Transverse colon (tissue), 4 donors: ENCODE data around the gene MPRIP. TPM values are rescaled to one million over a fixed set of nuclear protein-coding genes. Genes with fewer than 3 reads are reported as not detected.

Experiments
- DNase-seq: peaks from one replicate; pipeline ENCODE4 v3.0.0-alpha.2; 2019
- H3K27ac ChIP-seq, 4 donors: fragments of 200-600 bp; sonication (generic); 2 replicates each; pipeline ENCODE4 v1.5.1; 2016 to 2018; ENCODE audit warnings: inconsistent platforms in 4 of 4
- H3K27me3 ChIP-seq: fragments of 200-600 bp; sonication (generic); 2 replicates; pipeline ENCODE4 v1.5.1; 2017; ENCODE audit warnings: inconsistent platforms
- H3K36me3 ChIP-seq, 4 donors: fragments of 200-600 bp; sonication (generic); 2 replicates each; pipeline ENCODE4 v1.5.1; 2017 to 2019; ENCODE audit warnings: inconsistent platforms in 4 of 4
- H3K4me1 ChIP-seq, 4 donors: fragments of 200-600 bp; sonication (generic); 2 replicates each; pipeline ENCODE4 v1.5.1; 2017 to 2020; ENCODE audit warnings: inconsistent platforms in 4 of 4
- H3K4me3 ChIP-seq, 4 donors: fragments of 200-600 bp; sonication (generic); 1 replicate in 1 of 4; 2 replicates in 3 of 4; pipeline versions ENCODE4 v1.5.1 to v1.6.1; 2017 to 2019; ENCODE audit warnings: inconsistent platforms in 4 of 4
- H3K9me3 ChIP-seq, 2 donors: fragments of 200-600 bp; sonication (generic); 2 replicates each; pipeline ENCODE4 v1.5.1; 2017 to 2019; ENCODE audit warnings: inconsistent platforms in 2 of 2
- EP300 ChIP-seq: sonication (generic); formaldehyde crosslinking; IDR thresholded peaks from one replicate; pipeline ENCODE4 v1.6.1; 2017; ENCODE audit warnings: antibody characterized with exemption, low read depth
- POLR2A ChIP-seq: fragments of 450-650 bp; IDR thresholded peaks from one replicate; pipeline ENCODE4 v1.6.1; 2016; ENCODE audit warnings: antibody characterized with exemption, mild to moderate bottlenecking, moderate library complexity
- POLR2AphosphoS5 ChIP-seq, 3 donors: sonication (generic); formaldehyde crosslinking; IDR thresholded peaks; one replicate each; pipeline ENCODE4 v1.6.1; 2016; ENCODE audit warnings: antibody characterized with exemption in 3 of 3
- WGBS, 2 donors: methylation state at CpG; one replicate each; pipeline ENCODE4 v1.1.5; 2018; ENCODE audit warnings: low coverage in 1 of 2; 5-methylcytosine and 5-hydroxymethylcytosine counted together
- in situ Hi-C, 4 donors: fragments of 200-750 bp; cut with MboI; loops; one replicate each; pipeline versions ENCODE4 v1.15.0 to v1.15.1; 2017; ENCODE audit warnings: low sequenced_read_pairs in 3 of 4, low pct_ligation_motif_present in 1 of 4, low pct_unique_long_range_greater_than_20kb in 1 of 4
- intact Hi-C: fragments of 100-400 bp; cut with DNase I; formaldehyde crosslinking; loops from one replicate; pipeline ENCODE4 v1.15.1; 2023; ENCODE audit warnings: low total_unique reads
- total RNA-seq, 4 donors: library from RNA; depleted of rRNA; stranded (reverse); fragments of >200 nt; gene quantifications; one replicate each; pipeline ENCODE4 v1.1.0, GENCODE V29; 2016
- TF ChIP-seq, protein P1 (sequence below), 5 experiments: fragments of 200-600 bp in 3 of 5; fragments of 450-650 bp in 2 of 5; sonication (generic) in 3 of 5; IDR thresholded peaks; 1 replicate in 2 of 5; 2 replicates in 3 of 5; pipeline ENCODE4 v1.5.1; 2016 to 2017; ENCODE audit warnings: antibody characterized with exemption in 5 of 5, inconsistent platforms in 3 of 5, mild to moderate bottlenecking in 2 of 5, moderate library complexity in 1 of 5

MPRIP gene
- total RNA-seq, 4 donors from 2014 or later, result 124 to 368 (median 158) TPM

DNA sequence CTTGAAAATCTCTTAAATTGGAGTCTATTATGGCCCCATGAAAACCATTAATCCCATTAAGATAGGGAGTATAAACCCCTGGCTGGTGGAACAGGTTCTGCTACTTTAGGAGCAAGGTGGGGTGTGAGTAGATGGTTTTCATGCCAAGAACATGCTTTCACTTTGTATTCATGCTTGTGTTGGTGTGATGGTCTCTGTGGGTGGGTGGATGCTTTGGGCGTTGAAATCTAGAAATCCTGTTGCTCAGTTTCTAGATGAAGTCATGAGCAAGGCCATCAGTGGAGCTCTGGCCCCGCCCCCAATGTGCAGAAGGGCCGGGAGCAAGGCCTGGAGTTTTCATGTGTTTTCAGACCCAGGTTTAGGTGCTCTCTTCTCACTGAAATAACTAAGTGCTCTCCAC, 143.8 kb downstream of the MPRIP start:
- no peaks in the 10 kb centered on the region for H3K27me3 ChIP-seq
- no peak overlapping the region for H3K27ac ChIP-seq

DNA sequence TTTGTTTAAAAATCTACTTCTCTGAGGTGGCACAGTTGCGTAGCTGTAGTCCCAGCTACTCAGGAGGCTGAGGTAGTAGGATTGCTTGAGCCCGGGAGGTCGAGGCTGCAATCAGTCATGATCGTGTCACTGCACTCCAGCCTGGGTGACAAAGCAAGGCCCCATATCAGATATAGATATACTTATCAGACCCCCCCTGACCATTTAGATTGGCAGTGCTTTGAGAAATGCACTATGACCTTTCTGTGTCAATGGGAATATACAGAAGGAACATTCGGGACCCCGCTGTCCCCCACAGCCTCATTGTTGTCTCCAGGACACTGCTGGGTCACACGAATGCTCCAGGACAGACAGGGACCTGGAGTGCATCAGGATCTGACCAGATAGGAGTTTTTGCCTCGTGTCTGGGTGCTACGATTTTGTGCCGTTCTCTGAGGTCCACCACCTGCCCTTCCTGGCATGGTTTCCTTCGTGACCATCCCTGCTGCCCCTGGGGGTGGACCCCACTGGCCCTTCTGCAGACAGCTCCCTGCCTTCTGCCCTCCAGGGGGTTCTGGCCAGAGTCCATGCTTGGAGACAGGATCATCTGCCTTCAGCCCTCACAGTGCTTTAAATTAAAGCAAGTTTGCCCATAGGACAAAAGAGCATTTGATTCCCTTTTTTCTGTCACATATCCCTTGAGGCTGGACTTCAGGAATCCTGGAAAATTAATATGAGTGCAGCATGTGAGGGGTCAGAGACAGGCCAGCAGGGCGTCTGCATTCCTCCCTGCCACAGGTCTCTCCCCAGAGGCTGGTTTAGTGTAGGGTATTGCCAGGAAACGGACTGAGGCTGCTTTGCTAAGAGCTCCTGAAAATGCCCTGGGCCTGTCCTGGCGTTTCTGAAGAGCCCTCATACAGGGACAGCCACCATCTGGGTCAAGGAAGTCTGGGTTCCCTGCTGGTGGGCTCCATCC, 144.6 kb downstream of the MPRIP start:
- in situ Hi-C loops, result no loop called here

More for the DNA sequence above, 143.8 kb downstream of the MPRIP start:
- in situ Hi-C loops (no loop called here), intact Hi-C loops (no loop called here)
- Histone ChIP-seq H3K4me3 (no peak overlapping the region), H3K4me1 (peaks cover 2 to 25% (median 9%) of the 10 kb centered on the region in 4 donors), H3K9me3 (no peaks in the 10 kb centered on the region), H3K36me3 (peaks cover 0 to 6% (median under 1%) of the 10 kb centered on the region in 4 donors)
- no peak for DNase-seq
- 42% methylated on average over 3 of the region's 3 CpGs; no CpG with 5 or more reads in 1 of the 2 donors for WGBS, 2 donors
- no peak for TF ChIP-seq POLR2AphosphoS5 (IDR thresholded peaks at IDR 0.05)
- TF ChIP-seq POLR2A, result no peak
- TF ChIP-seq, protein P1, sequence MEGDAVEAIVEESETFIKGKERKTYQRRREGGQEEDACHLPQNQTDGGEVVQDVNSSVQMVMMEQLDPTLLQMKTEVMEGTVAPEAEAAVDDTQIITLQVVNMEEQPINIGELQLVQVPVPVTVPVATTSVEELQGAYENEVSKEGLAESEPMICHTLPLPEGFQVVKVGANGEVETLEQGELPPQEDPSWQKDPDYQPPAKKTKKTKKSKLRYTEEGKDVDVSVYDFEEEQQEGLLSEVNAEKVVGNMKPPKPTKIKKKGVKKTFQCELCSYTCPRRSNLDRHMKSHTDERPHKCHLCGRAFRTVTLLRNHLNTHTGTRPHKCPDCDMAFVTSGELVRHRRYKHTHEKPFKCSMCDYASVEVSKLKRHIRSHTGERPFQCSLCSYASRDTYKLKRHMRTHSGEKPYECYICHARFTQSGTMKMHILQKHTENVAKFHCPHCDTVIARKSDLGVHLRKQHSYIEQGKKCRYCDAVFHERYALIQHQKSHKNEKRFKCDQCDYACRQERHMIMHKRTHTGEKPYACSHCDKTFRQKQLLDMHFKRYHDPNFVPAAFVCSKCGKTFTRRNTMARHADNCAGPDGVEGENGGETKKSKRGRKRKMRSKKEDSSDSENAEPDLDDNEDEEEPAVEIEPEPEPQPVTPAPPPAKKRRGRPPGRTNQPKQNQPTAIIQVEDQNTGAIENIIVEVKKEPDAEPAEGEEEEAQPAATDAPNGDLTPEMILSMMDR (IDR thresholded peaks at IDR 0.05), result no peak
- no peak for TF ChIP-seq EP300

DNA sequence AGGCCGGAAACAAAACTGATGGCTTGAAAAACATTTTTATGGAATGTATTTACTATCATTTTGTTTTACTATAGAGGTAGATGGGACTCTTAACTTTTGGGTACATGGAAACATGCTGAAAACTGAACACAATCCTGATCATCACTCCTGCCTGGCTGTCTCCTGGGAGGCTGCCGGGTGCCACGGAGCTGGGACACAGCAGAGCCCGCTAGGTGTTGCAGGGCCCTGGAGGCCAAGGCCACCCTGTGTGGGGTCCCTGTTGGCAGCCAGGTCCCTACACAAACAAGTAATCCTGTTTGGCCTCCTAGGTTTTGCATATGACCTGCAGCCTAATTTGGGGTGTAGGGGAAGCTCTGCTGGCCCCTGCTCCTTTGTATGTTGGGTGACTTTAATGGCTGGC, 146.3 kb downstream of the MPRIP start:
- no peak for DNase-seq
- Histone ChIP-seq H3K9me3 (no peaks in the 10 kb centered on the region), H3K36me3 (no peaks in the 10 kb centered on the region), H3K27me3 (no peaks in the 10 kb centered on the region), H3K4me3 (no peak overlapping the region), H3K27ac (no peak overlapping the region), H3K4me1 (peaks cover 8 to 28% (median 14%) of the 10 kb centered on the region in 4 donors)
- WGBS, 2 donors, result 97 to 100% methylated on average over 3 to 4 of the region's 4 CpGs
- TF ChIP-seq POLR2A (no peak), EP300 (no peak), POLR2AphosphoS5 (IDR thresholded peaks at IDR 0.05) (no peak)
- TF ChIP-seq, protein P1 (IDR thresholded peaks at IDR 0.05), result no peak
- in situ Hi-C loops (no loop called here), intact Hi-C loops (no loop called here)

More for the DNA sequence above, 144.6 kb downstream of the MPRIP start:
- Histone ChIP-seq H3K27me3 (no peaks in the 10 kb centered on the region), H3K4me1 (peaks cover 8 to 25% (median 11%) of the 10 kb centered on the region in 4 donors), H3K9me3 (no peaks in the 10 kb centered on the region), H3K36me3 (peaks cover 0 to 4% (median 0%) of the 10 kb centered on the region in 4 donors), H3K27ac (no peak overlapping the region), H3K4me3 (no peak overlapping the region)
- WGBS, 2 donors, result 82 to 83% methylated on average over 4 to 14 of the region's 14 CpGs
- intact Hi-C loops, result no loop called here
- TF ChIP-seq, protein P1 (IDR thresholded peaks at IDR 0.05), result no peak
- DNase-seq, result no peak

DNA sequence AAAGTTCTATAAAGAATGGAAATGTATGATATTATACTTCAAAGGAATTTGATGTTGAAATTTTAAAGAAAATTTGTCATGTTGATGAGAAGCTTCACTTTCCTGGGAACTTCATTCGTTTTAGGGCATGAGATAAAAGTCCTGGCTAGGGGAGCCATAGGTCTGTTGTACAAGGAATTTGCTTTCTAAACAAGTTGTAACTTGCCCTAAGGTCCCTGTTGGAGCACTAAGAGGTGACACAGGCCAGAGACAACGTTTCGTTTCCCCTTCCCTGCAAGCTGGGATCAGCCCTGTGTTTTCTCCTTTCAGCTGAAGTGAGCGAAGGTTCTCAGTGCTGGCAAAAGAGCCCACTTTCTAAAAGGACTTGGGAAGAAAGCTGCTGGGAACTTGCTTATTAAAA, 147.3 kb downstream of the MPRIP start:
- no peaks in the 10 kb centered on the region for H3K36me3 ChIP-seq
- in situ Hi-C loops, result no loop called here
- DNase-seq, result no peak
- 57 to 64% methylated on average over 4 of the region's 4 CpGs for WGBS, 2 donors
- no peaks in the 10 kb centered on the region for H3K9me3 ChIP-seq
- peaks cover 8 to 28% (median 14%) of the 10 kb centered on the region in 4 donors for H3K4me1 ChIP-seq
- no peak overlapping the region for H3K4me3 ChIP-seq
- intact Hi-C loops, result no loop called here
- TF ChIP-seq POLR2A, result no peak
- no peak for TF ChIP-seq POLR2AphosphoS5 (IDR thresholded peaks at IDR 0.05)
- no peak for TF ChIP-seq EP300
- TF ChIP-seq, protein P1 (IDR thresholded peaks at IDR 0.05), result no peak
- H3K27me3 ChIP-seq, result no peaks in the 10 kb centered on the region
- H3K27ac ChIP-seq, result peak overlapping the region; percentile 21 to 80 (median 74)
